Cardiac fibroblast (primary cell): ENCODE measurements around the gene STT3B.

Source experiments
- DNase-seq, 2 donors: peaks; one replicate each; pipeline versions ENCODE4 v3.0.0 to v3.0.0-alpha.2; 2010; ENCODE audit warnings: low read depth in 2 of 2
- H3K4me3 ChIP-seq, 2 donors: replicated peaks in 1 of 2; 1 replicate in 1 of 2; 2 replicates in 1 of 2; pipeline ENCODE4 v1.5.1; 2011; ENCODE audit warnings: low read depth in 2 of 2, low read length in 2 of 2, mild to moderate bottlenecking in 2 of 2, moderate library complexity in 1 of 2
- TF ChIP-seq, protein P1 (sequence below): IDR thresholded peaks from one replicate; pipeline ENCODE4 v1.5.1; 2011; ENCODE audit warnings: low read depth, mild to moderate bottlenecking, low read length, inconsistent platforms

The STT3B gene

DNA sequence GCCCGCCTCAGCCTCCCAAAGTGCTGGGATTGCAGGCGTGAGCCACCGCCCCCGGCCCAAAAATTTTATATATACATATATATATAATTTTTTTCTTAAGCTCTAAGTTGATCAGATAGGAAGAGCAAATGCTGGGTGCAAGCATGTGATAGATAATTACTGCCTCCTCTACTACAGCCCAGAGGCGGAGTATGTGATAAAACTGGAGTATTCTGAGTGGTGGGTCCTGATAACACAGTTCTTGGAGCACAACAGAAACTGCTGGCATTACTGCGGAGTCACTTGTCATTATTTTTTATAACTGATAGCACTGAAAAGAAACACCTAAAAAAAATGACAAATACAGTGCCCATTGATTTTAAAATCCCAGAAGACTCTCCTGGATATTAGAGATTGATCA lies 41.1 kb upstream of the STT3B start:
- no peak for DNase-seq
- TF ChIP-seq, protein P1, sequence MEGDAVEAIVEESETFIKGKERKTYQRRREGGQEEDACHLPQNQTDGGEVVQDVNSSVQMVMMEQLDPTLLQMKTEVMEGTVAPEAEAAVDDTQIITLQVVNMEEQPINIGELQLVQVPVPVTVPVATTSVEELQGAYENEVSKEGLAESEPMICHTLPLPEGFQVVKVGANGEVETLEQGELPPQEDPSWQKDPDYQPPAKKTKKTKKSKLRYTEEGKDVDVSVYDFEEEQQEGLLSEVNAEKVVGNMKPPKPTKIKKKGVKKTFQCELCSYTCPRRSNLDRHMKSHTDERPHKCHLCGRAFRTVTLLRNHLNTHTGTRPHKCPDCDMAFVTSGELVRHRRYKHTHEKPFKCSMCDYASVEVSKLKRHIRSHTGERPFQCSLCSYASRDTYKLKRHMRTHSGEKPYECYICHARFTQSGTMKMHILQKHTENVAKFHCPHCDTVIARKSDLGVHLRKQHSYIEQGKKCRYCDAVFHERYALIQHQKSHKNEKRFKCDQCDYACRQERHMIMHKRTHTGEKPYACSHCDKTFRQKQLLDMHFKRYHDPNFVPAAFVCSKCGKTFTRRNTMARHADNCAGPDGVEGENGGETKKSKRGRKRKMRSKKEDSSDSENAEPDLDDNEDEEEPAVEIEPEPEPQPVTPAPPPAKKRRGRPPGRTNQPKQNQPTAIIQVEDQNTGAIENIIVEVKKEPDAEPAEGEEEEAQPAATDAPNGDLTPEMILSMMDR: no peak
- H3K4me3 ChIP-seq: no peak overlapping the region

DNA sequence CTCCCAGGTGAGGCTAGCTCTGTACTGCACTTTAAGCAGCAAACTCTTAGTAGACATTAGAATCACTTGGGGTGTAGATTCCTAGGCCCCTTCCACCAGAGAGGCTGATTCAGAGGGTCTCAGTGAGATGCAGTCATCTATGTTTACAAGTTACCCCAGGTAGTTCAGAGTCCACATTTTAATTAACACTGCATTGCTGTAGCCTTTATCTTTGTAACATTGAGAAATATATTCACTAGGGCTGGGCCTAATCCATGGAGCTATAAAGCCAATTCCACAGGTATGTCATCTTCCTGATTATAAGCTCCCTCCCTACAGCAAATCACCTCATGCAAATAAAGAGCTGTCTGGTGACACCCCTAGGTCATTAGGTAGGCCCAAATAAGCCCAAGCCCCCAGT lies 39.6 kb upstream of the STT3B start:
- DNase-seq: no peak
- TF ChIP-seq, protein P1: no peak
- no peak overlapping the region for H3K4me3 ChIP-seq

DNA sequence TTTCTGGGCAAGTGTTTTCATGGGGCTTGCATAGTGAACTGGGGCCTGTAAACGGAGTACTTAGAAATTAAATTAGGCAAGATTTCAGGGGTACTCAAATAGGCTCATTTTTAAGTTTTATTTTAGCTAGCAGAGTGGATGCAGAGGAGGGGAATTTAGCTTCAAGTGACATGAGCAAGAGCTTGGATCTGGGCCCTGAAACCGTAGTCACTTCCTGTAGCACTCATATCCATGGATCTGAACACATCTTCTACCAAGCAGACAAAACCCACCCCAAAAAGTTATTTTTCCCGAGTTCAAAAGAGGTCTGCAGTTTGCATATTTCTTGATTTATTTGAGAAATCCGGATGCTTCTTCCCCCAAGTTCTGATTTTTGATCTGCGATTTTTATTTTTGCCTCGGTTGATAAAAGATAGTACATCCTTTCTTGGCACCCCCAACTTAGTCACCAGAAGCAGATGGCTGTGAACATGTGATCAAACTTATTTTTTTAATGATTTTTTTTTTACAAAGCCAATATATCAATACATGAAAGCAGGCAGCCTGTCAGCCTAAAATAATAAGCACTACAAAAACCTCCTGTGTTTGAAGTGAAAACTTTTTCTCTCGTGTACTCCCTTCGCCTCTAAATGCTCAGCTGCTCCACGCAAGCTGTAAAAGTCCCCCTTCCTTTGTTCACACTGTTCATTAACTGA lies 36.6 kb upstream of the STT3B start:
- TF ChIP-seq, protein P1: no peak
- H3K4me3 ChIP-seq: no peak overlapping the region
- DNase-seq: peak; percentile 16 to 68

DNA sequence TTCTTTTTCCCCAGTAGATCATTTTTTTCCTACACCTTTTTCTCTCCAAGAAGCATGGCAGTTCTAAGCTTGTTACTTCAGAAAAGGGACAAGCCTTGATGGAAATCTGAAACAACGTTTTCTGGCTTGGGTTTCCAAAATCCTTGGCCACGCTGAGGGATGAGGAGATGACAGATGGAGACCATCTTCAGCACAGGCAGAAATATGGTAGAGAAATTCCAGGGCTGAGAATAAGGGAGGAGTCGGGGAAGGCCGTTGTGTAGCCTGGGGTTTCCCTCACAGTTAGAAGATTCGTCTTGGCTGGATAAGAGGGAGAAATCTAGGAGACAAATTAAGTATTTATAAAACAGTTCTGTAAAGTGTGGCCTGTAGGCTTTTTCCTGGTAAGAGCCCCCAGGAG lies 33.9 kb upstream of the STT3B start:
- no peak for DNase-seq
- TF ChIP-seq, protein P1: no peak
- no peak overlapping the region for H3K4me3 ChIP-seq

DNA sequence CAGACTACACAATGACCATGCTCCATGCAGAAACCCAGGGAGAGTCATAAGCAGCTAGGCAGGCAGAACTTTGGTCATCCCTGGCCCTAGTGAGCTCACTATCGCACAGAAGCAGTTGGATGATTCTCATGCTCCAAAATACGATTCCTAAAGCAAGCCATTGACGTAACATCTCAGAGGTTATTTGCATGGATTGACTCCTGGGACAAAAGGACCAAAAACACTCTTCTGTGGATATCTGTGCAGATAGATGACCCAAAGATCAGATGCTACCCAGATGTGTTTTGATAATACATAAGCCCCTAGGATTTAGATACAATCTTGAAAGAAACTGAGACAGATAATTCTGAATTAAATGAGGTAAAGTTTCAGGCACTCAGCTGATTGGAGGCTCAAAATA lies 33.4 kb upstream of the STT3B start:
- TF ChIP-seq, protein P1: no peak
- no peak overlapping the region for H3K4me3 ChIP-seq
- DNase-seq: no peak

DNA sequence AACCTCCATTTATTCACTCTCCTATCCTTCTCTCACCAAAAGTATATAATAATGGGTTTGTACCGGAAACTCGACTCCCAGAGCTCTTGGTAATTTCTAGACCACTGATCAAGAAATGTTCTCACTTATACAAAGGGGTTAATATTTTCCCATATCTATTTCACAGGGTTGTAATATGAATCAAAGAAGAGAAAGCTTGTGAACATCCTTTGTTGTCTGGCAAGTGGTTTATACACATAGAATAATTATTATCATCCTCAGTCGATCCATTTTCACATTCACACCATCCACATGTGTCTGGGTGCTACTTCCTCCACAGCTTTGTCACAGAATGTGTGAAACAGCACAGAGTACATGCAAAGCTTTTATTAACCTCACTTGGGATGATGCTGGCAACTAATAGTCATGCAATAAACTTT lies 29.9 kb upstream of the STT3B start:
- no peak for DNase-seq
- TF ChIP-seq, protein P1: no peak
- H3K4me3 ChIP-seq: no peak overlapping the region

DNA sequence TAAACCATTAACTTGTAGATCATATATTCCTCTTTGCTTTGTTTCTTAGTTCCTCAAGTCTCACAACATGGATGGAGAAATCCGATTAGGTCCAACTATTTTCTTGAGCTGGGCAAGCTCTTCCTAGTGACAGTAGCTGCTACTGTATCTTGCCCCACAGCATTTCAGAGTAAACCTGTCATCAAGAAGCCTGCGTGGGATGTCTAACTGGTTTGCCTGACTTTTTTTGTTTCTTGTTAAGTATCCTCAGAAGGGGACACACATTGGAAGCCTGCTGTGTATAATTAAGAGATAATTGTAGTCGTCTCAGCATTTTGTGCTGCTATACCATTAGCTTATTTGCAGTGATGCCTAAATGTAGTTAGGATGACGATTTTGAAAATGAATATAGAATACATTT lies 29.3 kb upstream of the STT3B start:
- no peak for DNase-seq
- TF ChIP-seq, protein P1: no peak

More for the DNA sequence above, 29.3 kb upstream of the STT3B start:
- no peak overlapping the region for H3K4me3 ChIP-seq
